T47D (cell line): ENCODE measurements around the gene PADI4.
A peak's percentile ranks its signal among the peaks of the same experiment; 100 is the strongest.
"Not testable (repeated sequence)": the region's sequence is repeated elsewhere in the genome, so short reads cannot be mapped to it uniquely, and the experiment has no call there.

Experiments used
- DNase-seq, 2 experiments: peaks; one replicate each; pipeline versions ENCODE4 v3.0.0 to v3.0.0-alpha.2; 2011 to 2012; ENCODE audit warnings: low read depth in 1 of 2, low spot score in 1 of 2
- JUND ChIP-seq: IDR thresholded peaks from 2 replicates; pipeline ENCODE4 v1.6.1; 2012; ENCODE audit warnings: low read depth
- in situ Hi-C: cut with HindIII; loops from 2 replicates; pipeline ENCODE4 v1.10.0; 2016; ENCODE audit warnings: low sequenced_read_pairs, low pct_unique_long_range_greater_than_20kb

PADI4 gene

DNA sequence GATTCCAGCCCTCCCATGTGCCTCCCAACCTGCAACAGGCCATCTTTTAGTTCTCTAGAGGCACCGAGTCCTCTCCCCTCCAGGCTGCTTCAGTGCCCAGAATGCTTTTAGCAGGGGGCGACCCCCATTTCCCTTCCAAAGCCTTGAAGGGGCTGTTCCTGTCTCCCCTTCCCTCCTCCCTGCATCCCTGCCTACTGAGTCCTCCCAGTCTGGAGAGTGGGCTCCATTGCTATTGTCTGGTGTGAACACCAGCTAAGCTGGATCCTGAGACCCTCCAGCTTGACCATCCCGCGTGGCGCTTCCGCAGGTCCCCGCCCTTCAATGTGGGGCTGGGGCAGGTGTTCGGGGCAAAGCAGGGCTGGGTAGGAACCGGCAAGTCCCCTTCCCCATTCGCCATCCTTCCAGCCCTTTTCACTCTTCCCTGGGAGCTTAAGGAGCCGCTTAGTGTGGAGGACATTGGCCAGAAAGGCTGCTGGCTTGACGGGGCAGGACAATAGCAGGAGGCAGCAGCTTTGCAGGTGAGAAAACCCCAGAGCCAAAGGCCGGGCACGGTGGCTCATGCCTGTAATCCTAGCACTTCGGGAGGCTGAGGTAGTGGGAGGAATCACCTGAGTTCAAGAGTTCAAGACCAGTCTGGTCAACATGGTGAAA lies 96.2 kb downstream of the PADI4 start:
- in situ Hi-C loops: no loop called here
- TF ChIP-seq JUND: no peak
- no peak for DNase-seq

DNA sequence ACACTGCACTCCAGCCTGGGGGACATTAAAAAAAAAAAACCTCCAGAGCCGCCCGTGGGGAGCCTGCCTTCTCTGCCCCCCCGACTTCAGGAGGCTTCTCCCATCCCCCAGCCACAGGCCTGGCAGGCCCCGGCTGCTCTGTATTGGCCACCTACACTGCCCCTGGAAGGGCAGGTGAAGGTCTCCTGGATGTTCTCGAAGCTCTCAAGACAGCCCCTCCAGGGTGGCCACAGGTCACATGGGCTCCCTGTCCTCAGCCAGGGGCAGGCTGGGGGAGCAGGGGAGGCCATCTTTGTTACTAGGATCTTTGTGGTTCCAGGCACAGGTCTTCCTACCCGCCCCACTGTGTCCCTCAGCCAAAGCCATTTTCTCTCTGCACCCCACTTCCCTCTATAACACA lies 96.8 kb downstream of the PADI4 start:
- in situ Hi-C loops: no loop called here
- TF ChIP-seq JUND: no peak
- DNase-seq: no peak

DNA sequence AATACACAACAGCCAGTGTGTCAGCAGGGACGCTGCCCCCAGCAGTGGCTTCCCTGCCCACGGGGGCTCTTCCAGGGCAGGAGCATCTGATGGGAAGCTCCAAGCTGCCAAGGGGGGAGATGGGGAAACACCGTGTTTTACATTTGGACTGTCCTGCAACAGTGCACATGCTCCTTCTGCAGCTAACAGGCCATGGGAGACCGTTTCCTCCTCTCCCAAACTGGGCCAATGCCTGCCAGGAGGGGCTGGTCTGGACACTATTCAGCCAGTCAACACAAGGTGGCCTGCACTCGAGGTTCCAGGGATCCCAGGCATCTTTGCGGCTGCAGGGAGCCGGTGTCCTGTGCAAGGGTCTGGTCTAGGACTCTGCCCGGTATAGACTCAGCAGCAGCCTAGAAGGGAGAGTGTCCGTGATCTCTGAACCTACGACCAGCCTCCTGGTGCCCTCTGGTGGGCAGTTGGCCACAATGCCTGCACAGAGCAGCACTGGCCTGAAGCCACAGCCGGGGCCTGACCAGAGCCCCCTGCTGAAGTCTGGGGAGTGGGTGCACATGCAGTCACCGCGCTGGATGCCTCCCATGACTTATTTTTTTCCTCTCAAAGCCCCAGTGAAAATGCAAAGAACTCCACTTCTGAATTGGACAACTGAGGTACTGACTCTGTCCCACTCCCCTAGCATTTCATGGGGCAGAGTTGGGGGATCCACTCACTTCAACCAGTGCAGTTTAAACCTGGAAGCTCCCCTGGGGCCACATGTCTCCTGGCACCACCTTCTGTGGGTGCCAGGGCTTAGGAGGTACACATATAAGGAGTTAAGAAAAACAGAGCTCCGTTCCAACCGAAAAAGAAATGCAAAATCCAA lies 98.1 kb downstream of the PADI4 start:
- TF ChIP-seq JUND: no peak
- in situ Hi-C loops: no loop called here
- DNase-seq: peak; percentile 68 to 80

DNA sequence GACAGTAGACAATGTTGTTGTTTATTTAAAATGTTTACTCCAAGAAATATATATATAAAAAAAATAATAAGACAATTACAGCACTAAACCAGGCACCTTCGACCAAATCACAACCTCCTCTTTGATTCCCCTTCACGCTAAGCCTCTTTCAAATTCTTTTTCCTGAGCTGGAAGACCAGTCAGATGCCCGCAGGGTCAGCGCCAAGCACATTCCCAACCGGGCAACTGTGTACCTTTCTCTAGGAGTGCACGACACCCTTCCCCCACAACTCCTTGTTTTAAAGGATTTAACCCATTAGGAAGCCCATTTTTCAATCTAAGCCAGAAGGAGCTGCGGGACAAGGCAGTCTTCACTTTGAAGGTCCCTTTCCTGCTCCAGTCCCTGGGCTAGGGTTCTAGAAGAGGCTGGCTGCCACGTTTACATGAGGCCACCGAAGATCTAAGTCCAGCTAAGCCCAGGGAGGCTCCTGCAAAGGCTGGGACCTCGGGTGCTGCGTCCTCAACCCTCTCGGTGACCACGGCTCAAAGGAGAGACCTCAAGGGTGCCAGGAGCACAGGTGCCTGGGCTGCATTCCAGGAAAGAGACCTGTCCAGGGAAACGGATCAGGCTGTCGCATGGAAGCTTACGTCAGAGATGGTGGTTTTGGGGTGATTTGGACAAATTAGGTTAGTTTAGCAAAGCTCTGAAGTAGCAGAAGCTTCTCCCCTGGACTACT lies 98.9 kb downstream of the PADI4 start:
- in situ Hi-C loops: not testable (repeated sequence)
- DNase-seq: peak in 1 of 2 experiments; percentile 82

DNA sequence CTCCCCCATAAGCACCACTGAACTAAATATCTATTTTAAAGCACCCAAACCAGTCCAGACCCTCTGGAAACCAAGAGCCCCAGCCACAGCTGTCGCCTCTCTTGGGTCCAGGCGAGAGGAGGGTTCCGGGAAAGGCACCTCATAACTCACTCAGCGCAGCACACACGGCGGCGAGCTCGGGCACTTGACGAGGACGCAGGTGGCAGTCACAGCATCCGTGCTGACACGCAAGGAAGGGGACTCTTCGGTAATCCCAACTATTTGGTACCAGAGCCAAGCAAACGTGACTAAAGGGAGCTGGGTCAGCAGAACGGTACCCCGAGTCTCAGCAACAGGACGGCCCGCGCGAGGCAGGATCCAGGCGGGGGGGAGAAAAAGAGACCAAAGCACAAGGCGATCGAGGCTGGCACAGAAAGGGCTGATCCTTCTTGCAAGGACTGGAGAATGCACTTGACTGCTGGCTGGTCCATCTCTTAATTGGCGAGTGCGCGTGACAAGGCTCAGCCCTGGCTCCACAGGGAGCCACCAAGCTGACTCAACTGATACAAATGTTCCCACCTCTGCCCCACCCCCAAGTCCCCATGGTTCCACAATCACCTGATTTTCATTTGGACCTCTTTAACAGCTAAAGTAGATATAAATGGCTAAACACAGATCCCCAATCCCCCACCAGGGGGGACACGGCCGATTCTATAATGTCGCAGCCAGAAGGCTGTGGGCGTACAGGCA lies 100.0 kb downstream of the PADI4 start:
- in situ Hi-C loops, DNase-seq: not testable (repeated sequence)

DNA sequence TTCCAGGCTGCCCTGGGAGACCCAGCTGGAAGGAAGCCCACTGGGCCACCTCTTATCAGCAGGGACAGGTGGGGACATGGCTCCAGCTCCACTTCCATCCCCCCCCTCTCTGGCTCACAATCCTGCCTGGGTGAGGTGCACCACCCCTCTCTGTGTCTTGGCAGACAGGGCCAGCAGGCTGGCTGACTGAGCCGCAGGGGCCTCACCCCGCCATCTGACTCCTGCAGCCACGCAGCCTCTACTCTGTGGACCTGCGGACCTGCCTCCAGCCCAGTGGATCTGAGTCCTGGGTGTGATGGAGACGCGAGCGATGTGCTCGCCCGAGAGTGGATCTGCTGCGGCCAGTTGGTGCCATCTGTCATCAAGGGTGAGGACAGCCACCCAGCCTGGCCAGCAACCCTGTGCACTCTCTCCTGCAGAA lies 101.4 kb downstream of the PADI4 start:
- no peak for DNase-seq
- no peak for TF ChIP-seq JUND
- in situ Hi-C loops: no loop called here

DNA sequence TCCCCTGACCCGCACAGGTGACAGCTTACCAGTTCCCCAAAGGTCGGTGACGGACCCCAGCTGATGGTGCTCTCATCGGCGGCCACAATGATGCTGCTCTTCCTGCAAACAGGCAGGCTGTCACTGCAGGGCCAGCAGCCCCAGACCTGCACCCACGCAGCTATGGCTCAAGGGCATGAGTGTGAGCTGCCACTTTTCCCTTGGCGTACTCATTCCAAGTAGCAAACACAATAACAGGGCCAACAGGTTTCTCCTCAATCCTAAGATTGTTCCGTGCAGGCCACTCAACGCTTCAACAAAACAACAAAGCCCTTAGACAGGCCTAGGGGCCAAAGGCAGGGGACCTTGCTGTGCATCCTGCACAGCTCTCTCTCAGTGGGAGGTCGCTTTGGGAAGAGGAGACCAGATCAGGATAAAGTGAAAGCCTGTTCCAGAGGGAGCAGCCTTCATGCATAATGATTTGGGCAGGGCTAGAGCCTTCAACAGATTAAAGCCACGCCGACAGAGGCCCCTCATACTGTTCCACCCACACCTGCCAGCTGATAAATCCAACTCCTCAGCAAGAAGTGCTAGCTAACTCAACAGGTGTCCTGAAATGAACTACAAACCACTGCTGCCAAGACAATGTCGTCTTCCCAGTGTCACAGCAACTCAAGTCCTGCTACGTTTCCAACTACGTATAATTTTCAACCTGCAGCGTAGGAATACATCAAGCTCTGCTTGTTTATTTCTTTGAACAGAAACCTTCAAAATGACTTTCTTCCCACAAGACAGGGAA lies 104.3 kb downstream of the PADI4 start:
- in situ Hi-C loops: no loop called here
- peak; percentile 65 for TF ChIP-seq JUND
- peak; percentile 66 to 97 for DNase-seq
